ENCODE measurements around the gene CSPG4.

DNA sequence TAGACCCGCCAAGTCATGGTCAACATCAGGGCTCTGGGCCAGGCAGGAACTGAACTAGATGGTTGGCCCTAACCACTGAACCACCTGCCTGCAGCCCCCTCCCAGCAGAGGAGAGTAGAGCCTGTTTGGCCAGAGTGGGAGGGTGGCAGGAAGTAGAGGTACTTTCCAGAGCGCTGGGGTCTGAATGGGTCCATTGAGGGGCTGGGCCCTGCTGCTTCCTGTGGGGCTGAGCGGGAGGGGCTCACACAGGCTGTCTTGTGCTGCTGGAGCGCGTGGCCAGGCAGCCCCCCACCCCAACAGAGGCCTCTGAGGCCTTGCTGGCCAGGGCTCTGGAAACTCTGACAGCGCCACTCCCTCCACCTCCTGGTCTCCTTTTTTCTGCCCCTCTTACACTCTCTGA, 17.4 kb downstream of the CSPG4 start:
- TF ChIP-seq, protein P1, sequence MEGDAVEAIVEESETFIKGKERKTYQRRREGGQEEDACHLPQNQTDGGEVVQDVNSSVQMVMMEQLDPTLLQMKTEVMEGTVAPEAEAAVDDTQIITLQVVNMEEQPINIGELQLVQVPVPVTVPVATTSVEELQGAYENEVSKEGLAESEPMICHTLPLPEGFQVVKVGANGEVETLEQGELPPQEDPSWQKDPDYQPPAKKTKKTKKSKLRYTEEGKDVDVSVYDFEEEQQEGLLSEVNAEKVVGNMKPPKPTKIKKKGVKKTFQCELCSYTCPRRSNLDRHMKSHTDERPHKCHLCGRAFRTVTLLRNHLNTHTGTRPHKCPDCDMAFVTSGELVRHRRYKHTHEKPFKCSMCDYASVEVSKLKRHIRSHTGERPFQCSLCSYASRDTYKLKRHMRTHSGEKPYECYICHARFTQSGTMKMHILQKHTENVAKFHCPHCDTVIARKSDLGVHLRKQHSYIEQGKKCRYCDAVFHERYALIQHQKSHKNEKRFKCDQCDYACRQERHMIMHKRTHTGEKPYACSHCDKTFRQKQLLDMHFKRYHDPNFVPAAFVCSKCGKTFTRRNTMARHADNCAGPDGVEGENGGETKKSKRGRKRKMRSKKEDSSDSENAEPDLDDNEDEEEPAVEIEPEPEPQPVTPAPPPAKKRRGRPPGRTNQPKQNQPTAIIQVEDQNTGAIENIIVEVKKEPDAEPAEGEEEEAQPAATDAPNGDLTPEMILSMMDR (conservative IDR thresholded peaks at IDR 0.05 in 1 of 2, IDR thresholded peaks at IDR 0.05 in 1 of 2; ENCODE audit: extremely low read depth in 1 of 2, insufficient read depth in 1 of 2, low read depth in 1 of 2, low read length in 2 of 2) = no peak
- TF ChIP-seq EZH2 (IDR thresholded peaks at IDR 0.05; ENCODE audit: borderline replicate concordance, low read length) = no peak

All from mammary epithelial cell (primary cell).